Kidney glomerular epithelial cell (primary cell): ENCODE measurements around the gene CAB39L.
"Not testable (repeated sequence)": the region's sequence is repeated elsewhere in the genome, so short reads cannot be mapped to it uniquely, and the experiment has no call there.

Experiments used
- DNase-seq: peaks from one replicate; lab custom pipeline; 2025; lab: John Stamatoyannopoulos, UW

Gene CAB39L

DNA sequence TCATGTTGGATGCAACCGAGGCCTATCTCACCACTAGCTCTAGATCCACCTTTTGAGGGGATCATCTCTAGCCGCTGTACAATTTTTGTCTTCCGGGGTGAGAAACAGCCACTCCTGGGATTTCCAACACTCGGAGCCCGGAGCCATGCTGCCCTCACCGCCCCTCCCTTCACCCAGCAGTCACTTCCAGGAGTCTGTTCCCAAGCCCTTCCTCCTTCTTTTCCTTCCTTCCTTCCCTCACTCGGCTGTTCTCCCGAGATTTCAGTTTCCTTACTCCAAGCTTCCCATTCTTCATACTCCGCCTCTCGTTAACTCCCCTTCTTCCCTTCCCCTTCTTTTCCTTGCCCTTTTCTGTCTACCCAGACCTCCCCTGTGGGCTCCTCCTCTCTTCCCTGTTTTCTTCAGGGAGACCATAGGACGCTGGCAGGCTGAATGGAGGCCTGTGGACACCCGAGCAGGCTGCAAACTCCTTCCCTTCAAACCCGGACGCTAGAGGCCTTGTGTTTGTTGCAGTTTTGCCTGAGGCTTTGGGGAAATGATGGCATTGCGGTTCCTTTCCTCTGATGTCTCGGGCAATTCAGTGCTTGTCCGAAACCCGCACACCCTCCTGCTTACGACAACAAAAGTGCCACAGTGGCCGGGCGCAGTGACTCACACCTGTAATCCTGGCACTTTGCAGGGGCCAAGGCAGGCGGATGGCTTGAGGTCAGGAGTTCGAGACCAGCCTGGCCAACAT, 96.0 kb downstream of the CAB39L start:
- DNase-seq: no peak

- DNase-seq: no peak
Measured at GRCh38 chr13:49346460-49346859, 97.4 kb downstream of the CAB39L start.

DNA sequence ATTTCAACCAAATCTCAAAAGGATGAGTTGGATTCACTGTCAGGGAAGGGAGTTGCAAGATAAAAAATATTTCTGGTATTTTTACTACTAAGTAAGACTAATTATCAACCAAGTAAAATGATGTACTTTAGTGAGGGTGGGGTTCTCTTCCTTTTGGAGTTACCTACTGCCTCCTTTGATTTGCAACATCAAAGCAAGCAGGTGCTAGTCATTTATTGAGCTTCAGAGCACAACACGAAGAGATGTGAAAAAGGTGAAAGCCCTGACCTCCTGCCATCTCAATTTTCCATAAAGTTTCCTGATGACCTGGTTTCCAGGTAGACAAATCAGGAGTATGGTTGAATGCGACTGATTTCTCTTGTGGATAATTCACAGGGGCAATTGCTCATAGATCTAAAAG, 100.1 kb downstream of the CAB39L start:
- DNase-seq: no peak

GRCh38 chr13:49343255-49343654, 100.6 kb downstream of the CAB39L start:
- no peak for DNase-seq

DNA sequence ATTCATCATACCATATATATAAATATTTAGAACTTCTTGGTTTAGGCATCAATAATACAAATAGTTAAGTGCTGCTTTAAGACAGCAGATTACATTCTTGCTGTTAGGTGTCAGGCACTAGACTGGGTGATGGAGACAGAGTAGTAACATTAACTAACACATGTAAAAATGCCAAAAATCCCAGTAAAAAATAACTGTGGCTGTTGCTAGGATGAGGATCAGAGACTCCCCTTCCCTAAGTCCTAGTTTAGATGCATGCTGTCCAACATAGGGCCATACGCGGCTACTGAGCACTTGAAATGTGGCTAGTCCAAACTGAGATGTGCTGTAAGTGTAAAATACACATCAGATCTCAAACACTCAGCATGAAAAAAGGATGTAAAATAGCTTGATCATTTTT, 101.4 kb downstream of the CAB39L start:
- no peak for DNase-seq

- no peak for DNase-seq
Measured at GRCh38 chr13:49341941-49342340, 101.9 kb downstream of the CAB39L start.

GRCh38 chr13:49341517-49341916, 102.3 kb downstream of the CAB39L start:
- DNase-seq: no peak

DNA sequence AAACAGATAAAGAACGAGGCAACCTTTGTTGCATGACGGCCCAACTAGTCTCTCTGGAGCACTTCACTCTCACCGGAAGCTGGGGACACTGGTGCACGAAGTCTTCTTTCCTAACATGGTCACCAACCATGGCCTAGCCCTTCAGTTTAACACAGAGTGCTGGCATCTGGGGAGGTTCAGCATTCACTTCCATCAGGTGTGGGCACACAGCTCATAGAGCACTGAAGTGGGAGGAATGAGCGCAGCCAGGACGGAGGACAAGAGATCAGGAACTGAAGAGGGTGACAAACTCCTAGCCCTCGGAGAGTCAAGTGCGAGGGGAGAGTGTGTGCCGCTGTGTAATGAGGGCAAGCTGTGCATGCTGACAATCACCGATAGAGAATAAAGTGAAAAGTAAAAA, 103.7 kb downstream of the CAB39L start:
- DNase-seq: no peak

- DNase-seq: no peak
Measured at GRCh38 chr13:49336655-49337054, 107.2 kb downstream of the CAB39L start.

GRCh38 chr13:49330546-49330864, 113.4 kb downstream of the CAB39L start:
- no peak for DNase-seq

DNA sequence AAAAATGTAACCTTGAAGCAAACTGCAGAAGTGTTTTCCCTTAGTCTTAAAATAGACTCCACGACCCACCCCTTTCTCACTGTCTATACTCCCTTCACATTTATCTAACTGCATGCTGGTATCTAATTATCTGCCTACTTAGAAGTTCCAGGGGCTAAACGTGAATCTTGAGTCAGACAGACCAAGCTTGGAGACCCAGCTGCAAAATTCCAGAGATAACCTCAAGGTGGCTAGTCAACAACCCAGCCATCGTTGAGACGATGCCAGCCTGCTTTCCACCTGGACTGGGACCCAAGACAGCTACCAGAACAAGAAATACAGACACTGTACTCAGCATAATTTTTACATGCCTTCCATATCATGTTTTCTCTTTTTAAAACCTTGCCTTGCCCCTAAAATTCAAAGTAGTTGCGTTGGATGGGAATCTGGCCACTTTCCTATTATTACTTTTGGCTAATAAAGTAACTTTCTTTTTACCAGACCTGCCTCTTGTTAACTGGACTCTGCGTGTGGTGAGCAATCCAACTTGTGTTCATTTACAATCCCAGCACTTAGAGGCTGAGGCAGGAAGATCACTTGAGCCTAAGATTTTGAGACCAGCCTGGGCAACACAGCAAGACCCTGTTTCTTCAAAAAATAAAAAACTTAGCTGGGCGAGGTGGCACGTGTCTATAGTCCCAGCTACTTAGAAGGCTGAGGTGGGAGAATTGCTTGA, 113.9 kb downstream of the CAB39L start:
- DNase-seq: no peak

- DNase-seq: not testable (repeated sequence)
Measured at GRCh38 chr13:49327145-49327544, 116.7 kb downstream of the CAB39L start.

DNA sequence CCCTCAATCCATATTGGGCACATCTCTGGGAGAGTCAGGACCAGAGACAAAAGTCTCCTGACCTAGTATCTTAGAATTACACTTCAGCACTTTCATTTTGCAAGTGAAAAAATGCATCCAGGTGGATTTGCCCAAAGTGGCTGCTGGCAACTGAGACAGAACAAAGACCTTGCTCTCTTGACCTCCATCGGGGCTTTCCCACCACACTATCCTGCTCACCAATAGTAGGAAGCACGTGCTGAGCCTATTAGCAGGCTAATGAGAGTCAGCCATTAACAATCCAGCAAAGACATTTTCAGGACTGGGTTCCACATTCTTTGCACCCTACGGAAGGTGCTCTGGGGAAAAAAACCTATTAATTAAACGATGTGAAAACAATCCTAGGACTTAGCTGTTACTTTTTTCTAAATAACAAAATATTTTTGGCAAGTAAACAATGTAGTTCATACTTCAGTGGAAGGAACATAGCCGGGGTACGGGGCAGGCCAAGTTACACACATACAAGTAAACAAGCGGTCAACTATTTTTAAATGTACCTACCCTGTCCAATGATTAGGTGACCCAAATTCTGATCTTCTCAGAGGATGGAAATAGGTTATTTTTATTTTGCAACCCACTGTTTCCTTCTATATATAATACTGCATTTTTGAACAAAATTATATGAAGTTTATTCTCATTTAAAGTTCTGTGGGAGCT, 117.5 kb downstream of the CAB39L start:
- DNase-seq: no peak

DNA sequence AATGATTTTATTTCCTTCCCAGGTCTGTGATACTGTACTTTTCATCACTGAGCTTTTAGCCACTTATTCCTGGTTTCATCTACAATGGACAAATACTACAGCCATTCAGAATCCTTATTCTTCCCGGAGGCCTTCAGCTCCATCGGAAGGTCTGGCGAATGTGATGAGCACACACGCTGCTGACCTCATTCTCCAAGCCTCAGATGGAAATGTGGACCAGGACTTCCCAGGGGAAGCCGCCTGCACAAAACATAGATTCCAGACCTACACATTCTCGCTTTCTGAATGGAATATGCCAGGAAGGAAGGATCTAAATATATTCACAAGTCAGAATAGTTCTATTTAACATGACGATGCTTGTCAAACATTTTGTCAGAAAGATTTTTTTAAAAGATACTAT, 120.5 kb downstream of the CAB39L start:
- no peak for DNase-seq

- no peak for DNase-seq
Measured at GRCh38 chr13:49322702-49323101, 121.2 kb downstream of the CAB39L start.

DNA sequence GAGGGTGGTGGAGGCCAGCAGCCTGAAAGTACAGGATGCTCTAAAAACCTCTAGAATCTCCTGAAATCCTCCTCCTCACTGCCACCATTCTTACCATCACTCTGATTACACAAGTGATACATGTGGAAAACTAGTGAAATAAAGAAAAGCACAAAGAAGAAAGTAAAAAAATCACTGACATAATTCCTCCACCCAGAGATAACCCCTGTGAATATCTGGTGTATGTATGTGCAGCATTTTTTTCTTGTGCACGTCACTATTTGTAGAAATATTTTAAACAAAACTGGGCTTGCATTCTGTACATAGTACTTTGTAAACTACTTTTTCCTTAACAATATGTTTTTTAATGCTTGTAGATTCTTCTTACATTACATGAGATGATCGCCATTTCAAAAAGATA, 122.9 kb downstream of the CAB39L start:
- DNase-seq: no peak

- DNase-seq: no peak
Measured at GRCh38 chr13:49319951-49320350, 123.9 kb downstream of the CAB39L start.

- DNase-seq: peak; percentile 15
Measured at GRCh38 chr13:49319551-49319950, 124.3 kb downstream of the CAB39L start.

GRCh38 chr13:49315756-49316482, 127.9 kb downstream of the CAB39L start:
- DNase-seq: no peak

- DNase-seq: no peak
Measured at GRCh38 chr13:49315036-49315565, 128.8 kb downstream of the CAB39L start.

DNA sequence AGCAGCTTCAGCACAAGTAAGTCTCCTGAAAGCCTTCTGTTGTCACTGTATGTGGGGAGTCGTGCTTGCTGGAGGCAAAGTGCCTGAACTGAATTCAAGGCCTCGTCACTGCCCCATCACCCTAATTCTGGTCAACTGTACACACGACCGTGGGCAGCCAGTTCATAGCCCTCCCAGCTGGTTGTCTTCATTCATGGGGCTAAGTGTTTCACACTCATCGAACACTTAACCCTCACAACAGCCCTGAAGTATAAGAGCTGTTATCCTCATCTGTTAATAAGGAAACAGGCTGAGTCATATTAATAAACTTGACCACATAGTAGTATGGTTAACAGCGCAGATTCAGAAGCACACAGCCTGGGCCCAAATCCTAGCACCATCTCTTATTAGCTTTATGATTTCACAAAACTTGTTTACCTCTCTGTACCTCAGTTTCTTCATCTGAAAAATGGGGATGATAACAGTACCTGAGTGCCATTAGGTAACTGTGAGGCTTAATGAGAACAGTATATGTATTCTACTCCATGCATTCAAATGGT, 129.5 kb downstream of the CAB39L start:
- DNase-seq: peak; percentile 75

GRCh38 chr13:49311816-49312215, 132.0 kb downstream of the CAB39L start:
- no peak for DNase-seq
